Nephron progenitor cell (in vitro differentiated cells): Measurements from ENCODE around the gene USP48.

Source experiments
- DNase-seq: peaks from one replicate; pipeline ENCODE4 v3.0.0; 2021
- H3K27ac Mint-ChIP-seq: 2 replicates; pipeline ENCODE4 v1.8.0; 2021; ENCODE audit warnings: mild to moderate bottlenecking, moderate library complexity, mixed read lengths
- H3K27me3 Mint-ChIP-seq: 2 replicates; pipeline ENCODE4 v1.8.0; 2021; ENCODE audit warnings: mild to moderate bottlenecking, low read depth, mixed read lengths; ENCODE audit not compliant: poor library complexity
- H3K36me3 Mint-ChIP-seq: 2 replicates; pipeline ENCODE4 v1.8.0; 2021; ENCODE audit warnings: low read depth, mixed read lengths
- H3K4me1 Mint-ChIP-seq: 2 replicates; pipeline ENCODE4 v1.8.0; 2021; ENCODE audit warnings: mixed read lengths
- H3K4me3 Mint-ChIP-seq: 2 replicates; pipeline ENCODE4 v1.8.0; 2021; ENCODE audit warnings: mild to moderate bottlenecking, moderate library complexity, mixed read lengths
- H3K9me3 Mint-ChIP-seq: 2 replicates; pipeline ENCODE4 v1.8.0; 2021; ENCODE audit warnings: mild to moderate bottlenecking, moderate library complexity, mixed read lengths
- CTCF ChIP-seq: fragments of 200-600 bp; sonication (generic); IDR thresholded peaks from 2 replicates; pipeline ENCODE4 v1.5.0; 2021; ENCODE audit warnings: antibody characterized with exemption

Gene USP48

GRCh38 chr1:21818656-21819055 lies 35.7 kb upstream of the USP48 start:
- DNase-seq = peak; percentile 39
- Mint-ChIP-seq H3K36me3 (peaks cover 11% of the 10 kb centered on the region), H3K4me1 (peaks cover 21% of the 10 kb centered on the region), H3K27me3 (peaks cover 16% of the 10 kb centered on the region), H3K4me3 (no peak overlapping the region), H3K27ac (no peak overlapping the region), H3K9me3 (peaks cover 3% of the 10 kb centered on the region)
- no peak for TF ChIP-seq CTCF

- Mint-ChIP-seq H3K27ac (no peak overlapping the region), H3K36me3 (peaks cover 11% of the 10 kb centered on the region), H3K27me3 (peaks cover 31% of the 10 kb centered on the region), H3K4me1 (peaks cover 21% of the 10 kb centered on the region), H3K9me3 (peaks cover 3% of the 10 kb centered on the region), H3K4me3 (no peak overlapping the region)
- no peak for TF ChIP-seq CTCF
- no peak for DNase-seq
These were observed 33.8 kb upstream of the USP48 start for GRCh38 chr1:21816602-21817302.

- Mint-ChIP-seq H3K9me3 (peaks cover 3% of the 10 kb centered on the region), H3K4me1 (peaks cover 21% of the 10 kb centered on the region), H3K36me3 (peaks cover 11% of the 10 kb centered on the region), H3K27ac (peak overlapping the region; percentile 64), H3K27me3 (peaks cover 31% of the 10 kb centered on the region), H3K4me3 (no peak overlapping the region)
- no peak for TF ChIP-seq CTCF
- DNase-seq = no peak
These were observed 32.9 kb upstream of the USP48 start for GRCh38 chr1:21815724-21816321.

DNA sequence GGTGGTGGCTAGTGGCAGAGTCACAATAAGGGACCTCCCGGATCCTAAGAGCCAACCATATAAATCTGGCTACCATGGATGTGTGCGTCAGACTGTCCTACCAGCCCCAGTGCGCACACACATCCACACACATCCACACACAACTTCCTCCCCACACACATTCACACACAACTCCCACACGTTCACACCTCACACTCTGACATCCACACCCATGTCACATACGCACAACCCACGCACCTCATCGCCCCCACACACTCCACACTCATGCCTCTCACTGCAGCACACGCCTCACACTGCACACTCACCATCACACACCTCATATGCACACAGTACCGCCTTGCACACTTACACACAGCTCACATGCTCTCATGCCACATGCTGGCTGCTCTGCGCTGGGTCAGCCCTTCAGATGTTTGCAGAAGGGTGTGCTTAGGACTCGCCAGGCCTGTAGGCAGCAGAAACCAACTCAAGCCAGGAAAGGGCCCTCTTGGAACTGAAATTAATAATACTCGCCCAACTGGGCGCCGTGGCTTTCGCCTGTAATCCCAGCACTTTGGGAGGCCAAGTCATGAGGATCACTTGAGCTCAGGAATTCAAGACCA lies 32.1 kb upstream of the USP48 start:
- Mint-ChIP-seq H3K36me3 (peaks cover 5% of the 10 kb centered on the region), H3K27ac (no peak overlapping the region), H3K9me3 (no peaks in the 10 kb centered on the region), H3K4me1 (peaks cover 21% of the 10 kb centered on the region), H3K27me3 (peaks cover 31% of the 10 kb centered on the region), H3K4me3 (peak overlapping the region; percentile 72)
- DNase-seq = no peak
- no peak for TF ChIP-seq CTCF

GRCh38 chr1:21814241-21814918 lies 31.4 kb upstream of the USP48 start:
- Mint-ChIP-seq H3K36me3 (no peaks in the 10 kb centered on the region), H3K27me3 (peaks cover 31% of the 10 kb centered on the region), H3K27ac (no peak overlapping the region), H3K4me3 (peak overlapping the region; percentile 72), H3K9me3 (no peaks in the 10 kb centered on the region), H3K4me1 (peaks cover 21% of the 10 kb centered on the region)
- peak; percentile 76 for DNase-seq
- peak; percentile 85 for TF ChIP-seq CTCF
